GM21723 (cell line): ENCODE results near the gene ARHGEF12.

ENCODE experiments used
- ATAC-seq: cut with Tn5 transposase; IDR thresholded peaks from one replicate; pipeline ENCODE4 v1.9.1; 2021; ENCODE audit warnings: mild to moderate bottlenecking, moderate library complexity; ENCODE audit not compliant: unreplicated experiment

The ARHGEF12 gene

DNA sequence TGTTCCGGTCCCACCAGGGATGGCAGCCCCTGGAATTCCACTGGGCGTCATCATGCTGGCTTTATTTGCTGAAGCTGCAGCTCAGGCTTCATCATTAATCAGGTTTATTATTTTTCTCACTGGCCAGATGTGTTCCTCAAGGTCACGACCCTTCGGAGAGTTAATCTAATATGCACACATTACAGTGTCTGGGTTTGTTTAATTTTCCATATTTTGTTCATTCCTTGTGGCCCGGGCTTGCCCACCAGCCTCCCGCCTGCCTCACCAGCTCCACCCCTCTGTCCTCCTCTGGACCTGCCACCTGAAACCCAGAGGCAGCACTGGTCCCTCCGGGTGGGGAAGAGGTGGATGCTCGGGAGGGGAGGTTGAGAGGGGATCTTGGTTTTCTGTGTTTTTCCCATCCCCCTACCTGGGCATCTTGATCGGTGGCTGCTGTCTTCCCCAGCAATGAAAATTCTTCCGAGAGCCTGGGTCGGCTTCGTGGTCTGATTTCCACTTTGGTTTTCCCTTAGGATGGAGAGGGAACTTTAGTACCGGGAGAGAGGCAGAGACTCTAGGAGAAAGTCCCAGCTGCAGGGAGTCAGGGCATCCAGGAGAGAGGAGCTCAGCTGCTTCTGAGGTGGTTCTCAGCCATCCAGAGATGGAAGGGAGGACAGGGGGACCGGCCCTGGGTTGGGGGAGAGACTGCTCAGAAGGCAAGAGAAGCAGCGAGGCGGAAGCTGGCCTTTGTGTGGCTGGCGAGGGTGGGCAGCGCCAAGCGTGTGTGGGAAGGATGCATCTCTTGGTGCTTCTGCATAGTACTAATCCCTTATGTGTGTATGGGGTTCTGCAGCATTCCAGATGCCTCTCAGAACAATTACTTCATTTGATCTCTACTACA lies 177.5 kb downstream of the ARHGEF12 start:
- no peak for ATAC-seq

- no peak for ATAC-seq
These were observed 178.4 kb downstream of the ARHGEF12 start for GRCh38 chr11:120514541-120515121.

DNA sequence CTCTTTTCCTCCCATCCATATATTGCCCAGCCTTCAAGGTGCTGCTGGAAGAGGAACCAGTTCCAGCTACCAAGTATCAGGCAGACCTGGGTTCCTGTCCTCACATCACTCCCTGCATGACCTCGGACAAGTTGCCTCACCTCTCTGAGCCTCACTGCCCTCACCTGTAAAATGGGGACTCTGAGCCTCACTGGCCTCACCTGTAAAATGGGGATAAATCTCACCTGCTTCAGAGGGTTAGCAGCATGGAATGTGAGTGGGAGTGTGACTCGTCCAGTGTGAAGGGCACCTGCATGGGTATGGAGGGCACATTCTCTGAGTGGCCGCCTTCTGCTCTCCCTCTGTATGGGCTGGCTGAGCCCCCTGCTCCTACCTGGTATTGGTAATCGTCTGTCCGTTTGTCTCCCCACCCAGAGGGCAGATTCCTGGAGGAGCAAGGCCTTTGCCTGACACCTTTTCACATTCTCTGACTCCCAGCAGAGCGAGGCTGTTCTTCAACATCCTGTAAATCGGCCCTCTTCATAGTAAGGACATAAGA lies 179.0 kb downstream of the ARHGEF12 start:
- no peak for ATAC-seq

GRCh38 chr11:120516461-120517389 lies 180.5 kb downstream of the ARHGEF12 start:
- ATAC-seq = no peak

DNA sequence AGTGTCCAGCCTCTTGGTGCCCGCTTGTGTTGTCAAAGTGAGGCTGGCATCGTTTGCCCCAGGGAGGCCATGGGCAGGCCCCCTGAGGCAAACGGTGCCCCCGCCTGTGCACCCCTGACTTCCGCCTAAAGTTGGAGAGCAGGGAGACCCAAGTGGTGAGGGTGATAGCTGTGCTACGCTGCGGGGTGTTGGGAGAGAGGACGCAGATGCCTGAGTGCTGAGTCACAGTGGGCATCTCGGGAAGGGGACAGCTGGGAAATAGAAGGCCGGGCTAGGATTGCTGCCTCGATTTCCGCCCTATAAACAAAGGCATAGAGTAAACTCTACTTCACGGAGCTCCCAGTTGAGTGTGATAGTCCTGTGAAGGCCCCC lies 181.2 kb downstream of the ARHGEF12 start:
- no peak for ATAC-seq

GRCh38 chr11:120517801-120518291 lies 181.6 kb downstream of the ARHGEF12 start:
- no peak for ATAC-seq

DNA sequence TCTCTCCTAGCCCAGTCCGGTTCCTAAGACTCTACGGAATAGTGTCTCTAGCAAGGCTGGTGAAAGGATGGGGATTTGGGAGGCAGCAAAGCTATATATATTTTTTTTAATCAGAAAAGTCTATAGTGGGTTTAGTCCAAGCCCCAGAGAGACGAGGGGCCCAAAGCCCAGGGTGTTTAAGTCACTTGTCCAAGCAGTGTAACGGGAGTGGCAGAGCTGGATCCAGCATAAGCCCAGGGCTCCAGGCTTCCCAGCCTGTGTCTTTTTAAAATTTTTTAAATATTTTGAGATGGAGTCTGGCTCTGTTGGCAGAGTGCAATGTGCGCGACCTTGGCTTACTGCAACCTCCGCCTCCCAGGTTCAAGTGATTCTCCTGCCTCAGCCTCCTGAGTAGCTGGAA lies 182.1 kb downstream of the ARHGEF12 start:
- no peak for ATAC-seq

DNA sequence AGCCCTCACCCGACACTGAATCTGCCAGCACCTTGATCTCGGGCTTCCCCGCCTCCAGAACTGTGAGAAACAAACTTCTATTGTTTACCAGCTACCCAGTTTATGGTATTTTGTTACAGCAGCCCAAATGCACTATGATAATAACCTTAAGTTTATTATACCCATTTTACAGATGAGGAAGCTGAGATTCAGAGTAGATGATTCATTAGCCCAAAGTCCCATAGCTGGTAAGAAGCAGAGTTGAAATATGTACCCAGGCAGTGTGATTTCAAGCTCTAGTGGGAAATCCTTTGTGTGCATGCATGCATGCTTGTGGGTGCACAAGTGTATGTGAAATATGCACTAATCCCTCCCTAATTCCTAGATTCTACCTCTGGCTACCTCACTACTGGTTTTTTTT lies 183.3 kb downstream of the ARHGEF12 start:
- ATAC-seq = no peak

GRCh38 chr11:120520091-120520822 lies 184.0 kb downstream of the ARHGEF12 start:
- ATAC-seq = no peak

DNA sequence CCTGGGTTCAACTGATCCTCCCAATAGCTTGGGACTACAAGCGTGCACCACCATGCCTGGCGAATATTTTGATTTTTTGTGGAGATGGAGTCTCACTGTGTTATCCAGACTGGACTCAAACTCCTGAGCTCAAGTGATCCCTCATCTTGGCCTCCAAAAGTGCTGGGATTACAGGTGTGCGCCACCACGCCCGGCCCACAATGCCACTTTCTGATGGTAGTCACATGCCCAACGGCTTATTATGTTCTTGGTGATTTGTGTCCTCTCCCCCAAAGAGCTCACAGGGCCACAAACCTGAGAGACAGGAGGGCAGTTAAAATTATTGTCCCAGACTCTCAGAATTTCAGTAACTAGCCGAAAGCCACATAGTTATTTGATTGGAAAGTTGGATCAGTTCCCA lies 185.0 kb downstream of the ARHGEF12 start:
- no peak for ATAC-seq

DNA sequence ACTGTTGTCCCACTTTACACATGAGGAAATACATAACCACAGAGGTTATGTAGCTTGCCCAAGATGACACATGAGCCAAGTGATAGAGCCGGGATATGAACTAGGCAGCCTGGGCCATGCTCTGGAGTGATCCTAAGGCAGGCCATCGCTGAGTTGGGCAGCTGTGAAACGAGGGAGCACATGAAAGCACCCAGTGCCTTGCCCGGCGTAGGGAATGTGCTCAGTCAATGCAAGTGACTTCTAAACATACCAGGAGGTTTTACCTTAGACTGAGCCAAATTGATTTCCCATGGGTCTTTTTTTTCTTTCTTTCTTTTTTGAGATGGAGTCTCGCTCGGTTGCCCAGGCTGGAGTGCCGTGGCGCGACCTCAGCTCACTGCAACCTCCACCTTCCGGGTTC lies 185.8 kb downstream of the ARHGEF12 start:
- ATAC-seq = no peak

DNA sequence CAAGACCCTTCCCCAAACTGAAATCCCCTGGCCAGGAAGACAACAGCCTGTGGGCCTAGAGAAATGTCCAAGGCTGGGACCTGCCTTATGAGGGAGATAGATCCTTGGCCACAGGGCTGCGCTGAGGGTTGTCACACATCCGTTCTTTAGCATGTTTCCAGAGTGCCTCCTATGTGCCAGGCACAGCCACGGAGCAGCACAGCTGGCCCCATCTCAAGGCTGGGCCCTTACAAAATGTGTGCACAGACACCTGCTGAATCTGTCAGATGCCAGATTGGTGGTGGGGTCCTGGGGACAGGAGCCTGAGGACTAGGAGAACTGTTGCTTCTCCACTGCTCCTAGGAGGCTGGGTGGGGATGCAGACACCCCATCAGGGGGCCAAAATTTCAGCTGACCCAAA lies 186.5 kb downstream of the ARHGEF12 start:
- no peak for ATAC-seq

DNA sequence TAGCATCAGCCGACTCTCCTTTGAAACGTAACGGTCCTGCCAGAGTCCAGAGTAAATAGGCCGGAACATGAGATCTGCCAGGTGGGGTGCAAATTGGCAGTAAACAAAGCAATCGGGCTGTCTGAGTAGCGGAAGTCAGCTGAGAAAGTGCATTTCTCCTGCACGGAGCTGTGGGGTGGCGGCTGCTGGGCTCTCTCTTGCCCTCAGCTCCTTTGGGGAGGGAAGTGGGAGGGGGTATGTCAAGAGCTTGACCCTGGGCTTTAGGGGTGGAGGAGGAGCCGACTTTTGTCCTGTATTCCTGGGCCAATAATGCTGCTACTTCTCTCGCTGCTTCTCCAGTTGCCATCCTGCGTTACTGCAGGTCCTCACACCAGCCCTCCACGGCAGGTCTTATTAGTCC lies 187.0 kb downstream of the ARHGEF12 start:
- ATAC-seq = no peak

GRCh38 chr11:120524536-120525085 lies 188.4 kb downstream of the ARHGEF12 start:
- ATAC-seq = no peak

GRCh38 chr11:120525261-120526171 lies 189.3 kb downstream of the ARHGEF12 start:
- ATAC-seq = no peak

GRCh38 chr11:120526241-120526640 lies 190.0 kb downstream of the ARHGEF12 start:
- ATAC-seq = no peak

DNA sequence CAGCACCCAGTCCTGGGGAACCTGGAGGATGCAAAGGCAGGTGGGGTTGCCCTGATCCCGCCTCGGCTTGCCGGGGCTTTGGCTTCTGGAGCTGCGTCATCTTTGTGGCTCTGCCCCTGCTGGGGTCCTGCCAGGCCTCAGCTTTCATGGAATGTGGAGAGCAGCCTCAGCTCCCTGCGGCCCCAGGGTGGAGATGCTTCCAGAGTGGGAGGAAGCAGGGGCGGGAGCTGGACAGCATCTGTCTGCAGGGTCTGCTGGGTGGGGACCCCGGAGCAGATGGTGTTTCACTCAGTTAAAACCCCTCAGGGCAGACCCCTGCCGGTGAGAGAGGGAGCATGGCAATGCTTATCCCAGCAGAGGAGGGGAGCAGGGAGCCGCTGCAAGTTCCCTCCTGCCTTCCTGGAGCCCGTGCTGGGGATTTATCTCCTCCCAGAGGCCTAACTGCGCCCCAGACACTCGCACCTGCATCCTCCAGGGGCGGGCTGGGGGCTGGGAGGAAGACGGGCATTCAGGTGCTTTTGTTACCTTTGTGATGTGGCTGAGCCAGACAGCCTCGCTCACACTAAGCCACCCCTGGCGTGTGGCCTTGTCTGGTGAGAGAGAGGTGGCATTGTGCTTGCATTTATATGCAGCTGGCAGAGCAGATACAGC lies 191.0 kb downstream of the ARHGEF12 start:
- no peak for ATAC-seq

DNA sequence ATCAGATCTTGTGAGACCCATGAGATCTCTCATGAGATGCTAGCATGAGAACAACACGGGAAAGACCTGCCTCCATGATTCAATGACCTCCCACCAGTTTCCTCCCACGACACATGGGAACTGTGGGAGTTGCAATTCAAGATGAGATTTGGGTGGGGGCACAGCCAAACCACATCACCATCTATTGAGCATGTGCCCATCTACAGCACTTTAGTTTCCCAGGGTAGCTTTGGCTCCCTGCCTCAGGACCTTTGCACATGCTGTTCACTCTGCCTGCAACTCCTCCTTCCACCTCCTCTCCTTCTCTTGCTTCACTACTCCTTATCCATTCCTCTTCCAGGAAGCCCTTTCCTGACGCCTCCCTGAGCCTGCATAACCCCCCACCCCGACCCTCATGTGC lies 192.5 kb downstream of the ARHGEF12 start:
- ATAC-seq = no peak

- ATAC-seq = no peak
These were observed 193.0 kb downstream of the ARHGEF12 start for GRCh38 chr11:120529214-120529613.
